ENCODE data around the gene ZSCAN29. TPM values are rescaled to one million over a fixed set of nuclear protein-coding genes. Genes with fewer than 3 reads are reported as not detected.

Gene ZSCAN29
- total RNA-seq, result 10 to 100 TPM; 27.5 to 57.8 (median 29.1) TPM

DNA sequence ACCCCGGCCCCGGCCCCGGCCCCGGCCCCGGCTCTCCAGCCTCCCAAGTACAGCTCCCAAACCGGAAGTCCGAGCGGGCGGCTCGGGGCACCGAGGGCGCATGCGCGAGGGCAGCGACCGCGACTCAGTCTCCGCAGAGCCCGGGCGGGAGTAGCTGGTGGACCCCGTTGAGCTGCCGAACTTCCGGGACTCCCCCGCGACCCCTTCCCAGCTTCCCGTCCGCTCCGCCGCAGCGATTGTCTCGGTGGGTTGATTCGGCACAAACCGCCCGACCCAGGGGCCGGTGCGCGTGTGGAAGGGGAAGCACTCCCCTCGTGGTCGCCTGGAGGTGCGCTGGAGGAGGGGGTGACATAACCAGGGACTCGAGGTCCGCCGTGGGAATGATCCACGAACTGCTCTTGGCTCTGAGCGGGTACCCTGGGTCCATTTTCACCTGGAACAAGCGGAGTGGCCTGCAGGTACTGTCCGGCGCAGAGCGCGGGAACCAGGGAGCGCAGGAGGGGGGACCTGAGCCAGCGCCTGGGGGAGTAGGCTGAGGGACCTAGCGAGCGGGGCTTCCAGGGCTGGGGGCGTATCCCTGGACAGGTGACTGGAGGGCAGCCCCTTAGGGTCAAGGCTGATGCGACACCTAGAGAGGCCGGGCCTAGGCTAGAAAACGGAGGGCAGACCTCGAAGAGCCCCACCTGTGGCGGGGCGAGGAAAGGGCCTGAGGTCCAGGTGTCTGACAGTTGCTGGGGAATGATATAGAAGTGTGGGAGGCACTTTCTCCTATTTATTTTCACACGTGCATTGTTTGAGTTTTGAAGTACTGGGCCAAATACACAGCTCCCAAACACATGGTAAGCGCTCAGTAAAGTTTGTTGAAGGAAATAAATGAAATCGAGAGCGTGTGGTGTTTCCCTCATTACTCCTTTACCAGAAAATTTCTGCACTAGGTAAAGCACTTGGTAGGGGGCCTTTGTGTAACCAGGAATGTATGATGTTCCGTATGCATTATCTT is at the start of gene ZSCAN29, which contains the start of gene TUBGCP4:
TSS of gene ZSCAN29 (minus strand) at position 69 of the 1,000 bp plus-strand sequence. CDS start 1,130 bp downstream, outside the sequence.
TSS of gene TUBGCP4 (plus strand) at position 127 of the 1,000 bp plus-strand sequence. CDS start at position 381, 254 bp downstream.
- Histone ChIP-seq H3K27ac (peak within 1 kb of the TSS; percentile 68 to 87 (median 74)), H3K27me3 (no peaks in the 10 kb centered on the region), H3K9me3 (no peaks in the 10 kb centered on the region), H3K36me3 (peaks cover 0 to 10% (median 0%) of the 10 kb centered on the region in 3 donors), H3K4me3 (peak within 1 kb of the TSS; percentile 76 to 94 (median 88)), H3K4me1 (peaks cover 0 to 29% (median 7%) of the 10 kb centered on the region in 4 donors)
- TF ChIP-seq, protein P1, sequence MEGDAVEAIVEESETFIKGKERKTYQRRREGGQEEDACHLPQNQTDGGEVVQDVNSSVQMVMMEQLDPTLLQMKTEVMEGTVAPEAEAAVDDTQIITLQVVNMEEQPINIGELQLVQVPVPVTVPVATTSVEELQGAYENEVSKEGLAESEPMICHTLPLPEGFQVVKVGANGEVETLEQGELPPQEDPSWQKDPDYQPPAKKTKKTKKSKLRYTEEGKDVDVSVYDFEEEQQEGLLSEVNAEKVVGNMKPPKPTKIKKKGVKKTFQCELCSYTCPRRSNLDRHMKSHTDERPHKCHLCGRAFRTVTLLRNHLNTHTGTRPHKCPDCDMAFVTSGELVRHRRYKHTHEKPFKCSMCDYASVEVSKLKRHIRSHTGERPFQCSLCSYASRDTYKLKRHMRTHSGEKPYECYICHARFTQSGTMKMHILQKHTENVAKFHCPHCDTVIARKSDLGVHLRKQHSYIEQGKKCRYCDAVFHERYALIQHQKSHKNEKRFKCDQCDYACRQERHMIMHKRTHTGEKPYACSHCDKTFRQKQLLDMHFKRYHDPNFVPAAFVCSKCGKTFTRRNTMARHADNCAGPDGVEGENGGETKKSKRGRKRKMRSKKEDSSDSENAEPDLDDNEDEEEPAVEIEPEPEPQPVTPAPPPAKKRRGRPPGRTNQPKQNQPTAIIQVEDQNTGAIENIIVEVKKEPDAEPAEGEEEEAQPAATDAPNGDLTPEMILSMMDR (IDR thresholded peaks at IDR 0.05), result peak; percentile 5 to 53 (median 38)
- peak in 1 of 2 donors; percentile 45 for TF ChIP-seq POLR2A (IDR thresholded peaks at IDR 0.05)
- peak; percentile 69 to 88 (median 87) for DNase-seq

DNA sequence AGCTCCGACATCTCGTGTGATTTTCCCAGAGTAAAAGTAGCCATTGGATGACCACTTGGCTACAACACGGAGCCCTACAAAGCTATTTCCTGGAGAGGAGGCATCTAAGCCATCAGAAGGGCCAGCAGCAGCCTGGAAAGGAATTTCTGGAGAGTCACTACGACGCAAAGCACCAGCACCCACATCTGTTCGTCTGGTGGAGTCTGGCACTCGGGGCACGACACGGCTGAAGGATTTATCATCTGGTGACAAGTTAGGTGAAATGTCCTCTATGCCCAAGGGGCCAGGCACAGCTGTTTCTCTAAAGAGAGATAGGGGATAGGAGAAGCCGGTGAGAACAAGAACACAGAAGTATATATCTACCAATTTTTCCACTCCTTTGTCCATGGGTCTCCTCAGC is 49.6 kb upstream of the ZSCAN29 start:
- no peak for TF ChIP-seq POLR2A (IDR thresholded peaks at IDR 0.05)
- TF ChIP-seq, protein P1 (IDR thresholded peaks at IDR 0.05), result no peak
- Histone ChIP-seq H3K4me3 (no peak overlapping the region), H3K9me3 (no peaks in the 10 kb centered on the region), H3K27ac (no peak overlapping the region), H3K4me1 (no peaks in the 10 kb centered on the region), H3K27me3 (no peaks in the 10 kb centered on the region), H3K36me3 (peaks cover 0 to 56% (median 0%) of the 10 kb centered on the region in 3 donors)
- DNase-seq, result no peak

DNA sequence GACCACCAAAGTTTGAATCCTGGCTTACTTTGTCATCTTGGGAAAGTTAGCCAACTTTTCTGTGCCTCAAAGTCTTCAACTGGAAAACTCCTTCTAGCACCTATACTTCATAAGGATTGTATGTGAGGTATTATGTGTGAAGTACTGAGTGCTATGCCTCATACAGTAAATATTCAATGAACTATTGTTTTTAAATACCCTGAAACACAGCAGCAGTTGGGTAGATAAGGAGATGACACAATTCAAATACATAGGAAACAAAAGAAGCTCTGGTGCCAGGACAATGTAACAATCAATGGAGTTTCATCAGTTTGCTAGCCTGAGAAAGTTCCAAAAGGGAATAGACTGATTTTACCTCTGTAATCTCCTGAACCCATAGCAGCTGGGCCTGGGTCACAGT is 43.4 kb upstream of the ZSCAN29 start:
- Histone ChIP-seq H3K4me1 (no peaks in the 10 kb centered on the region), H3K4me3 (no peak overlapping the region), H3K36me3 (peaks cover 0 to 68% (median 0%) of the 10 kb centered on the region in 3 donors), H3K9me3 (no peaks in the 10 kb centered on the region), H3K27ac (no peak overlapping the region), H3K27me3 (no peaks in the 10 kb centered on the region)
- DNase-seq, result no peak
- TF ChIP-seq POLR2A (IDR thresholded peaks at IDR 0.05), result no peak
- TF ChIP-seq, protein P1 (IDR thresholded peaks at IDR 0.05), result no peak

DNA sequence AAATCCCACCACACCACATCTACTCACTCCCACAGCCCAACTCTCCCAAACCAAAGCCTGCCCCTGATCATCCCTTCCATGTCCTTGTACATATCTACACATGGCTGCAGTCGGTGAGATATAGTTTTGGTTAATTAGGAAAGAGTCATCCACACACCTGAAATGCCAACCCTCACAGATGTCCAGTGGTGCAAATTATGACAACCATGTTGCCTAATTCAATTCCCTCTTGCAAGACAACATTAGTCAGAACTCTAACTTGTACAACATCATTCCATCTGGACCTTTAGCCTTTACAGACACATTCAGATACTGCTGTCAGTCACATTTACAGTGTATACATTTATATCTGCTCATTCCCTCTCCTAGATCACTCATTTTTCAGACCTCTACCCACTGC is 41.3 kb upstream of the ZSCAN29 start:
- H3K4me3 ChIP-seq, result no peak overlapping the region
- no peaks in the 10 kb centered on the region for H3K27me3 ChIP-seq
- TF ChIP-seq POLR2A (IDR thresholded peaks at IDR 0.05), result no peak
- TF ChIP-seq, protein P1 (IDR thresholded peaks at IDR 0.05), result no peak
- no peak for DNase-seq
- H3K4me1 ChIP-seq, result no peaks in the 10 kb centered on the region
- H3K36me3 ChIP-seq, result peaks cover 0 to 82% (median 0%) of the 10 kb centered on the region in 3 donors
- no peaks in the 10 kb centered on the region for H3K9me3 ChIP-seq
- H3K27ac ChIP-seq, result no peak overlapping the region

DNA sequence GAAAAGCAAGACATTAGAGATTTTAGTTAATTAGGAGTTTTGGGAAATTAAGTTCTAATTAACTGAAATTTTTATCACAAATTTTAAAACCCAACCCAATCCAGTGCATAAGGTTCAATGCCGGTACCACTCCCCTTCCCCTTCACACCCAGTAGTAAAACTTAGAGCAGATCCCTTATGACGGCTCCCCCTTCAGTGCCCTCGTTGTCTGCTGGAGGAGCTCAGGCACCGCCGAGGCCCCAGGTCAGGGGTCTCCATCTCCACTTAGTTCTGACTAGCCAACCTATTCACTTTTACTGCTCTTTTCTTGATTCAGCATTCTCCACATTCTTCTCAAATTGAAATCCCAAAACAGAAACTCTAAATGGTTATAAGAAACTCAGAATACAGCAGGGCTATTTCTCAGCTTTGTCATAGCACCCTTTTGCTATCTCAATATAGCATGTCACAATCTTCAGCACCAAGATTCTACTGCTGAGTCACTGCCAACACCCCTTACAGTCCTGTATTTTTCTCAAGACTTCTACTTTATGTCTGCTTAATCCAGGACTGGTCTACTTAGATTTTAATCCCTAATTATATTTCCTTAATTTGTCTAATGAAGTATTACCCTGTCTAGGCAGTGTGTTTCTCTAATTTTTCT is 39.9 kb upstream of the ZSCAN29 start:
- Histone ChIP-seq H3K36me3 (peaks cover 0 to 77% (median 0%) of the 10 kb centered on the region in 3 donors), H3K4me1 (no peaks in the 10 kb centered on the region), H3K27ac (no peak overlapping the region), H3K27me3 (no peaks in the 10 kb centered on the region), H3K4me3 (no peak overlapping the region), H3K9me3 (no peaks in the 10 kb centered on the region)
- TF ChIP-seq, protein P1 (IDR thresholded peaks at IDR 0.05), result no peak
- no peak for TF ChIP-seq POLR2A (IDR thresholded peaks at IDR 0.05)
- DNase-seq, result no peak
